PC-3 (cell line): ENCODE data around the gene NRSN1.

Source experiments
- CTCF ChIP-seq: fragments of 300-600 bp; sonication (generic); conservative IDR thresholded peaks from 2 replicates; pipeline ENCODE4 v1.5.1; 2017; ENCODE audit warnings: antibody characterized with exemption, low read depth, mild to moderate bottlenecking, low read length
- EZH2 ChIP-seq: fragments of 300-600 bp; sonication (generic); IDR thresholded peaks from one replicate; pipeline ENCODE4 v1.6.1; 2017; ENCODE audit warnings: antibody characterized with exemption, mild to moderate bottlenecking, low read length; ENCODE audit not compliant: unreplicated experiment
- EZH2phosphoT487 ChIP-seq: fragments of 300-600 bp; sonication (generic); IDR thresholded peaks from 2 replicates; pipeline ENCODE4 v1.6.1; 2018; ENCODE audit warnings: mild to moderate bottlenecking, antibody characterized with exemption, low read length, borderline replicate concordance

- no peak for TF ChIP-seq CTCF
- TF ChIP-seq EZH2phosphoT487 = no peak
- no peak for TF ChIP-seq EZH2
These were observed 18.0 kb upstream of the NRSN1 start for GRCh38 chr6:24108056-24108455.
